Stomach (tissue), 4 donors: ENCODE results near the gene DCLK1.

ENCODE experiments used
- CTCF ChIP-seq, 7 experiments: fragments of 450-650 bp in 4 of 7; fragments of 200-600 bp in 3 of 7; sonication (generic) in 3 of 7; IDR thresholded peaks; one replicate each; pipeline ENCODE4 v1.5.1; 2016 to 2019; ENCODE audit warnings: antibody characterized with exemption in 7 of 7, control low read depth in 2 of 7, mild to moderate bottlenecking in 1 of 7
- EP300 ChIP-seq: sonication (generic); formaldehyde crosslinking; IDR thresholded peaks from one replicate; pipeline ENCODE4 v1.6.1; 2017; ENCODE audit warnings: antibody characterized with exemption
- POLR2A ChIP-seq, 4 donors: fragments of 450-650 bp; IDR thresholded peaks; one replicate each; pipeline ENCODE4 v1.6.1; 2016; ENCODE audit warnings: antibody characterized with exemption in 4 of 4, control low read depth in 2 of 4, mild to moderate bottlenecking in 1 of 4, moderate library complexity in 1 of 4
- POLR2AphosphoS5 ChIP-seq, 3 donors: sonication (generic); formaldehyde crosslinking; IDR thresholded peaks; one replicate each; pipeline ENCODE4 v1.6.1; 2016; ENCODE audit warnings: antibody characterized with exemption in 3 of 3

- TF ChIP-seq CTCF (IDR thresholded peaks at IDR 0.05), result no peak
- no peak for TF ChIP-seq POLR2AphosphoS5 (IDR thresholded peaks at IDR 0.05)
- no peak for TF ChIP-seq POLR2A (IDR thresholded peaks at IDR 0.05)
- no peak for TF ChIP-seq EP300
These were observed 102.0 kb downstream of the DCLK1 start for GRCh38 chr13:36029166-36029565.
